HepG2 (cell line): ENCODE measurements around the gene HSD17B2. TPM values are rescaled to one million over a fixed set of nuclear protein-coding genes. Genes with fewer than 3 reads are reported as not detected.
A peak's percentile ranks its signal among the peaks of the same experiment; 100 is the strongest.

Experiments used
- HNF1A ChIP-seq, 2 experiments: sonication (generic) in 1 of 2; formaldehyde crosslinking in 1 of 2; IDR thresholded peaks; 2 replicates each; pipeline versions ENCODE4 v1.4.0 to v1.6.1; 2016 to 2020; ENCODE audit warnings: borderline replicate concordance in 1 of 2, low read depth in 1 of 2, mild to moderate bottlenecking in 1 of 2, missing genetic modification reagents in 1 of 2
- NR2F6 ChIP-seq, 2 experiments: IDR thresholded peaks; 2 replicates each; pipeline ENCODE4 v1.6.1; 2016; ENCODE audit warnings: antibody characterized with exemption in 1 of 2, mild to moderate bottlenecking in 1 of 2
- PCBP1 ChIP-seq: fragments of 200-400 bp; formaldehyde crosslinking; IDR thresholded peaks from 2 replicates; pipeline ENCODE4 v1.6.1; 2017; ENCODE audit warnings: mild to moderate bottlenecking, low read depth, low read length, borderline replicate concordance
- RAD21 ChIP-seq: fragments of 450-650 bp; formaldehyde crosslinking; IDR thresholded peaks from 2 replicates; pipeline ENCODE4 v1.5.0; 2020; ENCODE audit warnings: mild to moderate bottlenecking
- TSC22D2 ChIP-seq: sonication (generic); formaldehyde crosslinking; IDR thresholded peaks from 2 replicates; pipeline ENCODE4 v1.5.1; 2020; ENCODE audit warnings: missing genetic modification reagents, mild to moderate bottlenecking, borderline replicate concordance
- ZBTB34 ChIP-seq: sonication (generic); formaldehyde crosslinking; IDR thresholded peaks from 2 replicates; pipeline ENCODE4 v1.8.0; 2022; ENCODE audit warnings: mild to moderate bottlenecking, missing genetic modification reagents
- ZNF451 ChIP-seq: sonication (generic); formaldehyde crosslinking; IDR thresholded peaks from 2 replicates; pipeline ENCODE4 v1.5.0; 2020; ENCODE audit warnings: mild to moderate bottlenecking, missing genetic modification reagents
- ZNF660 ChIP-seq: sonication (generic); formaldehyde crosslinking; IDR thresholded peaks from 2 replicates; pipeline ENCODE4 v1.5.1; 2020; ENCODE audit warnings: mild to moderate bottlenecking, low read depth, missing genetic modification reagents, borderline replicate concordance
- polyA plus RNA-seq, 8 experiments: library from polyadenylated mRNA; depleted of rRNA in 3 of 8; stranded (reverse) in 7 of 8; unstranded in 1 of 8; fragments of >200 nt; fragmentation: Illumina TruSeq in 4 of 8; extraction: Trizol in 4 of 8; gene quantifications; 2 replicates each; pipeline versions ENCODE4 v1.2.1 to v1.2.3, GENCODE V29; 2011 to 2016; ENCODE audit warnings: low read depth in 4 of 8, missing spikeins in 1 of 8, mixed read lengths in 1 of 8; ENCODE audit not compliant: insufficient read depth in 1 of 8
- total RNA-seq, 5 experiments: library from RNA; depleted of rRNA; stranded (reverse); fragments of >200 nt; fragmentation: Illumina TruSeq; extraction: Trizol; gene quantifications; 2 replicates each; pipeline ENCODE4 v1.2.3, GENCODE V29; 2016; ENCODE audit warnings: low read depth in 1 of 5
- TF ChIP-seq, protein P1 (sequence below): sonication (generic); formaldehyde crosslinking; IDR thresholded peaks from 2 replicates; pipeline ENCODE4 v1.4.0; 2020; ENCODE audit warnings: missing genetic modification reagents, borderline replicate concordance
- TF ChIP-seq, protein P2 (sequence below): sonication (generic); formaldehyde crosslinking; IDR thresholded peaks from 2 replicates; pipeline ENCODE4 v1.9.0; 2021; ENCODE audit warnings: missing genetic modification reagents, borderline replicate concordance
- TF ChIP-seq, protein P3 (sequence below): sonication (generic); formaldehyde crosslinking; IDR thresholded peaks from 2 replicates; pipeline ENCODE4 v1.5.1; 2020; ENCODE audit warnings: missing genetic modification reagents, mild to moderate bottlenecking, borderline replicate concordance
- TF ChIP-seq, protein P4 (sequence below): sonication (generic); formaldehyde crosslinking; IDR thresholded peaks from 2 replicates; pipeline ENCODE4 v1.4.0; 2020; ENCODE audit warnings: mild to moderate bottlenecking, missing genetic modification reagents

HSD17B2 gene
- total and polyA plus RNA-seq, 2 of the 13 experiments (the other 11 are each of a cell fraction or from before 2014, with no cell fraction given), result 26.3 to 69.3 TPM

GRCh38 chr16:82055728-82056549, 20.9 kb downstream of the HSD17B2 start (continued):
- TF ChIP-seq, protein P1, sequence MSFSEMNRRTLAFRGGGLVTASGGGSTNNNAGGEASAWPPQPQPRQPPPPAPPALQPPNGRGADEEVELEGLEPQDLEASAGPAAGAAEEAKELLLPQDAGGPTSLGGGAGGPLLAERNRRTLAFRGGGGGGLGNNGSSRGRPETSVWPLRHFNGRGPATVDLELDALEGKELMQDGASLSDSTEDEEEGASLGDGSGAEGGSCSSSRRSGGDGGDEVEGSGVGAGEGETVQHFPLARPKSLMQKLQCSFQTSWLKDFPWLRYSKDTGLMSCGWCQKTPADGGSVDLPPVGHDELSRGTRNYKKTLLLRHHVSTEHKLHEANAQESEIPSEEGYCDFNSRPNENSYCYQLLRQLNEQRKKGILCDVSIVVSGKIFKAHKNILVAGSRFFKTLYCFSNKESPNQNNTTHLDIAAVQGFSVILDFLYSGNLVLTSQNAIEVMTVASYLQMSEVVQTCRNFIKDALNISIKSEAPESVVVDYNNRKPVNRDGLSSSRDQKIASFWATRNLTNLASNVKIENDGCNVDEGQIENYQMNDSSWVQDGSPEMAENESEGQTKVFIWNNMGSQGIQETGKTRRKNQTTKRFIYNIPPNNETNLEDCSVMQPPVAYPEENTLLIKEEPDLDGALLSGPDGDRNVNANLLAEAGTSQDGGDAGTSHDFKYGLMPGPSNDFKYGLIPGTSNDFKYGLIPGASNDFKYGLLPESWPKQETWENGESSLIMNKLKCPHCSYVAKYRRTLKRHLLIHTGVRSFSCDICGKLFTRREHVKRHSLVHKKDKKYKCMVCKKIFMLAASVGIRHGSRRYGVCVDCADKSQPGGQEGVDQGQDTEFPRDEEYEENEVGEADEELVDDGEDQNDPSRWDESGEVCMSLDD (CRISPR knock-in tag), result no peak
- TF ChIP-seq ZNF660 (CRISPR knock-in tag) (no peak), NR2F6 (IDR thresholded peaks at IDR 0.05) (peak; percentile 87), NR2F6 (CRISPR knock-in tag; IDR thresholded peaks at IDR 0.05) (peak; percentile 76), HNF1A (IDR thresholded peaks at IDR 0.05; ENCODE audit: low read depth) (peak; percentile 97), HNF1A (CRISPR knock-in tag; IDR thresholded peaks at IDR 0.05; ENCODE audit: borderline replicate concordance) (peak; percentile 81; the same call in 1 of the 2 replicates), ZNF451 (CRISPR knock-in tag) (no peak), PCBP1 (no peak), RAD21 (CRISPR knock-in tag) (no peak), TSC22D2 (no peak), ZBTB34 (CRISPR knock-in tag) (peak; percentile 87)
- TF ChIP-seq, protein P2, sequence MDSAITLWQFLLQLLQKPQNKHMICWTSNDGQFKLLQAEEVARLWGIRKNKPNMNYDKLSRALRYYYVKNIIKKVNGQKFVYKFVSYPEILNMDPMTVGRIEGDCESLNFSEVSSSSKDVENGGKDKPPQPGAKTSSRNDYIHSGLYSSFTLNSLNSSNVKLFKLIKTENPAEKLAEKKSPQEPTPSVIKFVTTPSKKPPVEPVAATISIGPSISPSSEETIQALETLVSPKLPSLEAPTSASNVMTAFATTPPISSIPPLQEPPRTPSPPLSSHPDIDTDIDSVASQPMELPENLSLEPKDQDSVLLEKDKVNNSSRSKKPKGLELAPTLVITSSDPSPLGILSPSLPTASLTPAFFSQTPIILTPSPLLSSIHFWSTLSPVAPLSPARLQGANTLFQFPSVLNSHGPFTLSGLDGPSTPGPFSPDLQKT (CRISPR knock-in tag), result no peak
- TF ChIP-seq, protein P3, sequence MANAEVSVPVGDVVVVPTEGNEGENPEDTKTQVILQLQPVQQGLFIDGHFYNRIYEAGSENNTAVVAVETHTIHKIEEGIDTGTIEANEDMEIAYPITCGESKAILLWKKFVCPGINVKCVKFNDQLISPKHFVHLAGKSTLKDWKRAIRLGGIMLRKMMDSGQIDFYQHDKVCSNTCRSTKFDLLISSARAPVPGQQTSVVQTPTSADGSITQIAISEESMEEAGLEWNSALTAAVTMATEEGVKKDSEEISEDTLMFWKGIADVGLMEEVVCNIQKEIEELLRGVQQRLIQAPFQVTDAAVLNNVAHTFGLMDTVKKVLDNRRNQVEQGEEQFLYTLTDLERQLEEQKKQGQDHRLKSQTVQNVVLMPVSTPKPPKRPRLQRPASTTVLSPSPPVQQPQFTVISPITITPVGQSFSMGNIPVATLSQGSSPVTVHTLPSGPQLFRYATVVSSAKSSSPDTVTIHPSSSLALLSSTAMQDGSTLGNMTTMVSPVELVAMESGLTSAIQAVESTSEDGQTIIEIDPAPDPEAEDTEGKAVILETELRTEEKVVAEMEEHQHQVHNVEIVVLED (CRISPR knock-in tag), result peak; percentile 35; the same call in 1 of the 2 replicates
- TF ChIP-seq, protein P4, sequence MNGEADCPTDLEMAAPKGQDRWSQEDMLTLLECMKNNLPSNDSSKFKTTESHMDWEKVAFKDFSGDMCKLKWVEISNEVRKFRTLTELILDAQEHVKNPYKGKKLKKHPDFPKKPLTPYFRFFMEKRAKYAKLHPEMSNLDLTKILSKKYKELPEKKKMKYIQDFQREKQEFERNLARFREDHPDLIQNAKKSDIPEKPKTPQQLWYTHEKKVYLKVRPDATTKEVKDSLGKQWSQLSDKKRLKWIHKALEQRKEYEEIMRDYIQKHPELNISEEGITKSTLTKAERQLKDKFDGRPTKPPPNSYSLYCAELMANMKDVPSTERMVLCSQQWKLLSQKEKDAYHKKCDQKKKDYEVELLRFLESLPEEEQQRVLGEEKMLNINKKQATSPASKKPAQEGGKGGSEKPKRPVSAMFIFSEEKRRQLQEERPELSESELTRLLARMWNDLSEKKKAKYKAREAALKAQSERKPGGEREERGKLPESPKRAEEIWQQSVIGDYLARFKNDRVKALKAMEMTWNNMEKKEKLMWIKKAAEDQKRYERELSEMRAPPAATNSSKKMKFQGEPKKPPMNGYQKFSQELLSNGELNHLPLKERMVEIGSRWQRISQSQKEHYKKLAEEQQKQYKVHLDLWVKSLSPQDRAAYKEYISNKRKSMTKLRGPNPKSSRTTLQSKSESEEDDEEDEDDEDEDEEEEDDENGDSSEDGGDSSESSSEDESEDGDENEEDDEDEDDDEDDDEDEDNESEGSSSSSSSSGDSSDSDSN, result no peak
